LNCAP (cell line): ENCODE data around the gene GLCE.

ENCODE experiments used
- TF ChIP-seq, protein P1 (sequence below): fragments of 450-650 bp; IDR thresholded peaks from 2 replicates; pipeline ENCODE4 v1.5.1; 2017; ENCODE audit warnings: mild to moderate bottlenecking

GLCE gene

DNA sequence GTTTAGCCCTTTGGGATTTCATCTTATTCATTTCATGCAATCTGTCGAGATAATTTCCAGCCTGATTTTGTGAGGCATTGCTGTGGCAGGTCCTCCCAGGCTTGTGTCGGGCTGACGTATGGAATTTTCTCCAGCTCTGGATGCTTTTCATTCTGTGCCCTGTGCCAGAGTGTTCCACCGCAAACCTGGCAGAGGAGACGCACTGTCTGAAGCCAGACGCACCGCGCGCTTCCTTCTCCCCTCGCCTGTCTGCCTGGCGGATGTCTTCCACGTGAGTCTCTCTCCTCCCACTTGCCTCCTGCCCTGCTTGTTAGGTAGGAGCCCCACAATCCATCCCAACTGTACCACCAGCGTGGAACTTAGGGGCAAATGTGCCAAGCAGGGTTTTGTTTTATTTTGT, 20.1 kb upstream of the GLCE start:
- TF ChIP-seq, protein P1, sequence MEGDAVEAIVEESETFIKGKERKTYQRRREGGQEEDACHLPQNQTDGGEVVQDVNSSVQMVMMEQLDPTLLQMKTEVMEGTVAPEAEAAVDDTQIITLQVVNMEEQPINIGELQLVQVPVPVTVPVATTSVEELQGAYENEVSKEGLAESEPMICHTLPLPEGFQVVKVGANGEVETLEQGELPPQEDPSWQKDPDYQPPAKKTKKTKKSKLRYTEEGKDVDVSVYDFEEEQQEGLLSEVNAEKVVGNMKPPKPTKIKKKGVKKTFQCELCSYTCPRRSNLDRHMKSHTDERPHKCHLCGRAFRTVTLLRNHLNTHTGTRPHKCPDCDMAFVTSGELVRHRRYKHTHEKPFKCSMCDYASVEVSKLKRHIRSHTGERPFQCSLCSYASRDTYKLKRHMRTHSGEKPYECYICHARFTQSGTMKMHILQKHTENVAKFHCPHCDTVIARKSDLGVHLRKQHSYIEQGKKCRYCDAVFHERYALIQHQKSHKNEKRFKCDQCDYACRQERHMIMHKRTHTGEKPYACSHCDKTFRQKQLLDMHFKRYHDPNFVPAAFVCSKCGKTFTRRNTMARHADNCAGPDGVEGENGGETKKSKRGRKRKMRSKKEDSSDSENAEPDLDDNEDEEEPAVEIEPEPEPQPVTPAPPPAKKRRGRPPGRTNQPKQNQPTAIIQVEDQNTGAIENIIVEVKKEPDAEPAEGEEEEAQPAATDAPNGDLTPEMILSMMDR: no peak

DNA sequence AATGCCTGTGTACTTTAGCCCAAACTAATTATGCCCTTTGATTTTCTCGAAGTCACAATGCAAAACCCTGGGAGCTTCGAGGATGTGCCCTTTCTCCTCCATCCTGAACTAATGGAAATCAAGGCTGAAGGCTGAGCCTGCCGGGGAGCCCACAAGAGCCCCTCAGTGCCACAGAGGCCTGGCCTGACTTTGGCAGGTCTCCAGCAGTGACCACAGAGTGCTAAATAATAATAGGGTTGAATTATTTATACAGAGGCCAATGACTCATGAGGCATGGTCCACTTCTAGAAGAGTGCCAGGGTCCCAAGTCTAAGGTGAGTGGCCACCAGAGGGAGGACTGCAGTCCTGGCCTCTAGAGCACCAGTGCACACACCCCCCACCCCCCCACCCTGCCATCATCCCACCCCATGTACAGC, 19.1 kb upstream of the GLCE start:
- TF ChIP-seq, protein P1: no peak

DNA sequence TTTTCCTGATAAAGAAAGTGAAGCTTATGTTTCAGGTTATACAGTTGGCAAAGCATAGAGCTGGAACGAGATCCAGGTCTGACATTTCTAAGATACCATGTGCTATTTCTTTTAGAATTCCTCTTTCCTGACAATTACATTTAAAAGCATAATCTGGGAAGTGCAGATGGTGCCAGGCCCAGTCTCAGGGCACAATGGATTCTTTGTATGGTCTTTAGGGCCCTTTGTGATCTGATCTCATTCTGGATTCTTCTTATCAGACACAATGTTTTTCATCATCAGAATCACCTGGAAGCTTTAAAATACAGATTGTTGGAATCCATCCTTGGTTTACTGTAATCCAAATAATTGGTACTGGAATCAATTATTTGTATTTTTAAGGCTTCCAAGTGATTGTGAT, 18.6 kb upstream of the GLCE start:
- TF ChIP-seq, protein P1: no peak

DNA sequence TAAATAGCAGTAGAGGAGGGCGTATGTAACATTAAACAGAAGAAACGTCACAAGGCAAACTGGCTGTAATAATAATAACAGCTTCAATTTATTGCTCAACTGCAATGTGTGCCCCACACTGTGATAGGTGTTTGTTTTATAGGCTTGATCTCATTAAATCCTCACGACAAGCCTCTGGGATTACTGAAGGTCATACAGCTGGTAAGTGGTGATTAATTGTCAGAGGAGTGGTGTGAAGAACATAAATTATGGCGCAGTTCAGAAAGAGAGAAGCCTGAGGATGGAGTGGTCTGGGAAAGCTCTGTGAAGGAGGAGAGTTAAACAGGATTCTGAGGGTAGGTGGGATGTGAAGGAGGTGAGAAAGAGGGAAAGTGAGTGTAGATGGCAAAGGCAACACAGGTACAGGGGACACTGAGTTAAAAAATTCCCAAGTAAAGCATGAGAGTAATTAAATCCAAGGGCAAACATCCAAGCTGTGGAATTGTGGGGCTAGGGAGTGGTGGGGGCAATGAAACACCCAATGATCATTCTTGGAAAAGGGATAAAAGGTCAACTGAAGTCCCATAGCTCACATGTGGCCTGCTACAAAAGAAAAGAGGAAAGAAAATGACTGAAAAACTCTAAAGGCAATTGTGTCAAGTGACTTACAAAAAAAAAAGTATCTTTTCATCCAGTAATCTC, 16.5 kb upstream of the GLCE start:
- TF ChIP-seq, protein P1: no peak

DNA sequence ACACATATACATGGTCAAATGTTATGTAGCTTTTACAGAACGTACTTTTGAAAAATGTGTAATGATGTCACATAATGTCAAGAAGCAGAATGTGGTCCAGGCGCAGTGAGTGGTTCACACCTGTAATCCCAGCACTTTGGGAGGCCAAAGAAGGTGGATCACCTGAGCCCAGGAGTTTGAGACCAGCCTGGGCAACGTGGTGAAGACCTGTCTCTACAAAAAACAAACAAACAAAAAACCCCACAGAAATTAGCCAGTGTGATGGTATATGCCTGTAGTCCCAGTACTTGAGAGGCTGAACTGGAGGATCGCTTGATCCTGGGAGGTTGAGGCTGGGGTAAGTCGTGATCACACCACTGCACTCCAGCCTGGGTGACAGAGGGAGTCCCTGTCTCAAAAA, 15.9 kb upstream of the GLCE start:
- TF ChIP-seq, protein P1: no peak

DNA sequence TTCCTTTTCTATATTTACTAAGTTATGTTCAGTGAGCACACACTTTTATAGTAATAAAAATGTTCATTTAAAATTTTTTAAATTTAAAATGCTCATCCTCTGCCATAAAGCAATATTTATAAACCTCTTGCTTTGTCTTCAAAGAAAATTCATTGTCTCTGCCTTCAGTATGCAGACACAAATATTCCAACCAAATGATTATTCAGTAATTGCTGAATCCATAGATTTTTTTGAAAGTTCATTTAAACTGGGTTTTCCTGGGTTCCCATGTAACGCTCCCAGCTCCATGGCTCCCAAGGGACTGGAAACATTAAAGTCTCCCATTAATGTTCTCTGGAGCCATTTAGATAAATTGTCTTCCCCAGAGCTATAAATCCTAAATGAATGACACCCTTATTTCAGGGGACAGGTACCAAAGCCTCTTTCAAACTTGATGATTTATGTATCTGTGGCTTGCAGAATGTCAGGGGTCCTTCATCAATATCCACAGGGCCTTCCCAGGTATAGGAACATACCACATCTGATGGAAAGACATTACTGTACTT, 15.2 kb upstream of the GLCE start:
- TF ChIP-seq, protein P1: no peak

DNA sequence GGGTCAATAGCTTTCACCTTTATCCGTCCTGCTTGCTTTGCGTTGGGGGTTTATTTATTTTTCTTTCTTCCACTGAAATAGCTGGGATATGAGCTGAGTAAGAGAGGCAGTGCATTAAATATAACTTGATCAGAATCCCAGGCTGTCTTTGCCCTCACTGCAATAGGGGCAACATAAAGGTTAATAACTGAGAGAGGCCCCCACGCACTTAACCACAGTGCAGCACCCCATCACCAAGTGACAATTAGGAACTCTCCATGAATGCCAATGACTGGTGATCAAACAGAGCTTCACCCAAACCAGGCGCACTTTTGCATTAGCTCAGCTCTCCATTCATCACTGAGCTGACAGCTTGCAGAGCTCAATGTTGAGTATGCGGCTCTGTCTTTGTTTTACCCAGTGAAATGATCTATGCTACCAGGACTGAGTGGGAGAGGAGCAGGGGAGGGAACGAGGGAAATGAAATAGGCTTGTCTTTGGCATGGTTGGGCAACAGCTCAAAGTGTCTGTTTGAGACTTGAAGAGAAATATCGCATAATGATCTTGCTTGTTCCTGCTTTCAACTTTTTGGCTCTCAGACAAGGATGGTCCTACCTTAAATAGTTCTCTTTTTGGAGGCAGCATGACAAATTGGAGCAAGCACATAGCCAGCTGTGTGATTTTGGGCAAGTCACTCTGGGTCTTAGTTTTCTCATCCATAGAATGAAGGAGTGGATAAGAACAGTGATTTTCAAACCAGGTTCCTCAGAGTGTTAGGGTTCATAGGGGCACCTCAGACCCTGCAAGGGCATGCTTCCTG, 14.5 kb upstream of the GLCE start:
- TF ChIP-seq, protein P1: no peak
